Measurements from ENCODE around the gene HMCN1.
"Not testable (repeated sequence)": the region's sequence is repeated elsewhere in the genome, so short reads cannot be mapped to it uniquely, and the experiment has no call there.

The HMCN1 gene

DNA sequence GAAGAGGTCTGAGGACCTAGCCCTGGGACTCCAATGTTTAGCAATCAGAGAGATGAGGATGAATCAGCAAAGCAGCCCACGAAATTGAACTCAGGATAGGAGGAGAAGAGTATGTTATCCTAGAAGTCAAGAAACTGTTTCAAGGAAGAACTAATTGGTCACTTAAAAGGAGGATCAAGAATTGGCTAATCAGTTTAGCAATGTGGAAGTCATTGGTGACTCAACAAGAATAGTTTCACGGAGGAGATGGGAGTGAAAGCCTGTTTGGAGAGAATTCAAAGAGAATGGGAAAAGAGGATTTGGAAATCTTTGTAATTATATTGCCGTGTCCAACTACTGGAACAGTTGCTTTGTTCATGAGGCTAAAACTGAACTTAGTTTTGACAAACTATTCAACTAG, 7.4 kb downstream of the HMCN1 start:
- DNase-seq, result peak; percentile 35

GRCh38 chr1:185742403-185742802, 8.2 kb downstream of the HMCN1 start:
- no peak for DNase-seq

- no peak for DNase-seq
These were observed 11.0 kb downstream of the HMCN1 start for GRCh38 chr1:185745165-185745564.

DNA sequence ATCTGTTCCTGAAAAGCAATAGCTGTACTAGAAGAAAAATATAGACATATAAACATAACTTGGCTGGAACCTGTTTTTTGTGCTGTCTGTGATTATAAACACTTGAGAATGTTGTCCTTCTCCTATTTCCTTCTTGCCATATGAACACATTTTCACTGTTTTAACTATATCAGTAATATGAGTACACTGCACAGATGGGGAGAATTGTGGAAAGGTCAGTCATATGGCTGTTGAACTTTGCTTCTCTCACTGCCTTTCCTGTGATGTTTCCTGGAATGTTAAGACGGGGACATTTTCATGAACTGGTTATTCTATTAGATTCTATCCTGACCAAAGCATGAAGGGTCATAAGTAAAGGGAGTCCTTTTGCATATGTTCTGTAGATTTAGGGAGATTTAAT, 24.9 kb downstream of the HMCN1 start:
- DNase-seq, result no peak

DNA sequence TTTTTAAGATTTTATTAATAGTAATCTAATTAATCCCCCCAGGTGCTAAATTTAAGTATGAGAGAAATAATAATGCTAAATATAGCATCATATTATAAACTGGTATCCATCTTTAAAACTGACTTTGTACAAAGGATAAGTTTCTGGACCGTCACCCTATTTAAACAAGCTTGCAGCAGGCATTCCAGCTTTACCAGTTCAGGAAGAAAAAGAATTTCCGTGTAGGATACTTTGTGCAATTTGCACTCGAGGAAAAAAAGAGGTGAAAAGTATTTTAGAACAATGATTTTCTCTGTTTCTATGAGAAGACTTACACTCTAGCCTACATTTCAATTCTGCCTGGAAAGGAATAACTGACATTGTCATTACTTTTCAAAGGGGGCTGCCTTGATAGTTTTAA, 27.6 kb downstream of the HMCN1 start:
- DNase-seq, result no peak

DNA sequence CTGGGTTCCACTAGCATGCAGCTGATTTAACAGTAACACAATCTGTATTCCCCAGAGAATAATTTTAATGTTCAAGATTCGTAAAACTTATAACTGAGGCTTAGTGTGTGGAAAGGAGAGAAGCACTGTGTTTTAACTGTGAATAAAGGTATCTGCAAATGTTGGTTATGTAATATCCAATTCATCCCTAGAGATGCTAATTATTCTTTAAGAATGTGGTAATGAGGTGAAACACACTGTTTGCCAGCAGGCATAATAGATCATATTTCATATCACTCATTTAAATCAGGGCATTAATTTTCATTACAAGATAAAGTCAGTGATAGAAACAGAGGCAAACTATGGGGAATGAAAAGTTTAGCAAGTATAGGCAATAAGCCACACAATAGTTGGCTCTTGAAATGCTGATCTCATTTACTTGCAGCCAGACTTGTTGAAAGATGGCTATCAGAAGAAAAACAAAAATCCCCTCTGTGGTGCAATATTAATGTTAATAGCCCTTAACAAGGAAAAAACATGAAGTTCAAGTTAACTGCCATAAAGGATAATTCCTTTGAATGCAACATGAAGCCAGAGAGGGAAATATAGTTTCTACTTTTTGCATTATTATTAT, 33.4 kb downstream of the HMCN1 start:
- DNase-seq, result no peak

DNA sequence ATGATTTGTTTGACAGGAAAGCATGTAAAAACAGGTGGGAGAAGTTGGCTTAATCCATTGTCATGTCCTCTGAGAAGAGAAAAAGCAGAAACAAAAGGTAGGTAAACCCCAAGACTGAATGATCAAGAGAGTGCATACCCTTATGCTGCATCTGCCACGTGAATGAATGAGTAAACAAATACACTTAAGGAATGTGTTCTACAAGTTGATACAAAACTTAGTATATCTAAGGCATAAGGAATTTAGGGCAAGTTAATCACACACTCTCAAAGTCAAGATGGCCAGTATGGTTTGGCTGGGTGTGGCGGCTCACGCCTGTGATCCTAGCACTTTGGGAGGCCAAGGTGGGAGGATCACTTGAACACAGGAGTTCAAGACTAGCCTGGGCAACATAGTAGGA, 34.2 kb downstream of the HMCN1 start:
- DNase-seq, result no peak

- DNase-seq, result no peak
These were observed 34.9 kb downstream of the HMCN1 start for GRCh38 chr1:185769136-185769535.

GRCh38 chr1:185774394-185774793, 40.2 kb downstream of the HMCN1 start:
- DNase-seq, result peak; percentile 76

DNA sequence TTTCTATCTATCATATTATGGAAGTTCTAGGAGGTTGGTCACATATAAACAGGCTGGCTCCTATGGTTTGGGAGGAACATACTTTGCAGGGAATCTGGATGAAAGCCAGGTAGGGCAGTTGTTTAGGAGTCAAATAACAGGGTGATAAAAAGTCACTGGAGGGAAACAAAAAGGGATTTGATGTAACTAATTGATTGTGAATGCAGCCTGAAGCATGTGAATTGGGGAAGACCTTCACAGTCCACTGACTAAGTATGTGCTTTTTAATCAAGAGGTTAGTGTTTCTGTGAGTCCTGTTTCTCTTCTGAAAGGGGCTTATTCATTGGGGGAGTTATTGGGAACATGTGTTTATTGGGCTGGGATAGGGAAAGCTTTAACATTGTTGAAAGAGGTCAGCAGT, 41.3 kb downstream of the HMCN1 start:
- DNase-seq, result peak; percentile 41

DNA sequence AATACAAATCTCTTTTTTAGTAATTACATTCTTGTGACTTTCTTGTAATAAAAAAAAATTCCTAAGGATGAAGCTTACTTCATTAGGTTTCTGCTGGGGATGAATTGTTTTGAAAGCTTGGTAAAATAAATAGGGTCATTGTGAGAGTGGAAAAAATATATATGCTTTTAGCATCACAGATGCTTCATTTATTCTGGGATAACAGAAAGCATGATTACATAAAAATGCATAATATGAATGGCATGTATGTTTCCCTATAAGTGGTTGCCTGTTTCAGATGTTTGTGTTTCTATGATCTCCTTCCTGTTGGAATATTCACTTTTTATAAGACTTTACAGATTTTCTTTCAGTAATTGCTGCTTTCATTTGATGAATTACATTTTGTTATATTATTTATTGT, 42.3 kb downstream of the HMCN1 start:
- peak; percentile 52 for DNase-seq

DNA sequence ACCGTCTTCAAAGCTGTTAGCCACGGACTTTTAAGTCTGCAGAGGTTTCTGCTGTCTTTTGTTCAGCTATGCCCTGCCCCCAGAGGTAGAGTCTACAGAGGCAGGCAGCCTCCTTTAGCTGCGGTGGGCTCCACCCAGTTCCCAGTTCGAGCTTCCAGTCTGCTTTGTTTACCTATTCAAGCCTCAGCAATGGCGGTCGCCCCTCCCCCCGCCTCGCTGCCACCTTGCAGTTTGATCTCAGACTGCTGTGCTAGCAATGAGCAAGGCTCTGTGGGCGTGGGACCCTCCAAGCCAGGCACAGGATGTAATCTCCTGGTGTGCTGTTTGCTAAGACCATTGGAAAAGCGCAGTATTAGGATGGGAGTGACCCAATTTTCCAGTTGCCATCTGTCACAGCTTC, 49.7 kb downstream of the HMCN1 start:
- DNase-seq, result not testable (repeated sequence)

- no peak for DNase-seq
These were observed 51.4 kb downstream of the HMCN1 start for GRCh38 chr1:185785586-185785985.

DNA sequence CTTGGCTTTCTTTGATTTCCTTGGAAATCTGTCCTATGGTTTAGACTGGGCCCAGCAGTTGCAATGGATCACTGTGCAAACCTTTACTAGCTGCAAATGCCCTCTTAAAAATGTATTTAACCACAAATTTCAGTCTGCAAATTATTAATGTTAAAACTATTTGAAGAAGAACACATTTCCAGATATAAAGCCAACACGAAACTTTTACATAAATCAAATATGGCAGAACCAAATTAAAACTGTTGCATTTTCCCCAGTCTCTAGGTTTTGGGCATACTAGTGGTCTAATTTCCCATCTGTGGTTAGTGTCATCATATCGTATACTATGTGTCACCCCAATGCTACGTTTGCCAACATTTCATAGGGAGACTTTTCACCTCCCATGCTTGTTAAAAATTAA, 52.3 kb downstream of the HMCN1 start:
- DNase-seq, result peak; percentile 93

DNA sequence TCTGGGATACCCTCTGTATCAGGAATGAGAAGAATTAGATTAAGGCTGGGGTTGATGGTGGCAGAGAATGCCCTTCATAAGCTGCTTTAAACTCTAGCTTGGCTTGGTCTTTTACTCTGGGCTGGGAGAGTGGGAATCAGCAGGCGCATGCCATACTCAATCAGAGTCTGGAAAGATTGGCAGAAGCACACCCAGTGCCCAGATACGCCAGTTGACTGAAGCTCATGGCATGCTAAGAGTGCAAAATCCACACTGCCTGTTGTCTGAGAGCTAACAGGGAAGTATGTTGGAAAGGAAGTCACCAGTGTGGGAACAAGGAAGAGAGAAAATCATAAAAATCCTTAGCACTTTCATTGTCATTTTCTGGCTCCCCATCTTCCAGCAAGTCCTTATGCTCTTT, 53.0 kb downstream of the HMCN1 start:
- no peak for DNase-seq

- no peak for DNase-seq
These were observed 54.2 kb downstream of the HMCN1 start for GRCh38 chr1:185788386-185788785.

DNA sequence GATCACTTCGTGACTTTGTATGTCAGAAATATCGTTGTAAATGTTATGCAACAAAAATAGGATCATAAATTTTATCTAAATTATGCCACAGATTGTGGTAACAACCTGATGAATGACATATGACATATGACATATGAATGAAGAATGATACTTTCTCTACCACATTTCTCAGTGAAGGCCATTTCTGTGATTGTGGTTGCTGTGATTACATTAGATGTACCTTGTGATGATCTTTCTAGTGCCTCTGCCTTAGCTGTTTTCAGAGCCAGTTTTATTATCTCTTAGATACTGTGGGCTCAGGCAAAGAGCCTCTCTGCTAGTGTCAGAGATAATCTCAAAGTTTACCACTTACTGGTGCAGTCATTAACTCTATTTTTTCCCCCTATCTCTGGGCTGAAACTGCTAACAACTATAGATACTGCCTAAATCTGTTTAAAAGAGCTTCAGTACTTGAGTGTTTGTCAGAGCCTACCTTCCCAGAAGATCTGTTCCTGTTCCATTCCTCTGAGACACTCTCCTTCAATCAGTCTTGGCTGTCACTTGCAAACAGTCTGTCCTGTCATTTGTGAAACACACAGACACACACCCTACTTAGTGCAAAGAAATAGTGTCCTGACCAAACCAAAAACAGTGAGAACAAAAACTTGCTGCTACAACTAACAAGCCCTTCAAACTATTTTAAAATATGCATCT, 55.5 kb downstream of the HMCN1 start:
- no peak for DNase-seq

- DNase-seq, result peak; percentile 54
These were observed 56.1 kb downstream of the HMCN1 start for GRCh38 chr1:185790194-185790735.

DNA sequence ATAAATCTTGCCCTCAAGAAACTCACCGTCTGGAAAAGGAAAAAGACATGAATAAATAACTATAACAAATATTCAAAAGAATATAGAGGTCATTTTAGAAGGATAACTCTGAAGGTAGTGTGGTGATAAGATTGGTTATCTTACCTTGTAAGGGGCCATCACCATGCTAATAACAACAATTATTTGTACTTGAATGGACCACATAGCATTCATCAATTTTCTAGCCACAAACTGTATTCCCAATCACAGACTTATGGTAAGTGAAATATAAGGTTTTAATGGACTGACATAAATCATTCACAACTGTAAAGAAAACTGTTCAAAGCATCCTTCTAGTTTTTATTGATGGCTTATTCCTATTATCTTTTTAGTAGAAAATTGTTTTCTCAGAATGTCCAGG, 57.8 kb downstream of the HMCN1 start:
- no peak for DNase-seq

DNA sequence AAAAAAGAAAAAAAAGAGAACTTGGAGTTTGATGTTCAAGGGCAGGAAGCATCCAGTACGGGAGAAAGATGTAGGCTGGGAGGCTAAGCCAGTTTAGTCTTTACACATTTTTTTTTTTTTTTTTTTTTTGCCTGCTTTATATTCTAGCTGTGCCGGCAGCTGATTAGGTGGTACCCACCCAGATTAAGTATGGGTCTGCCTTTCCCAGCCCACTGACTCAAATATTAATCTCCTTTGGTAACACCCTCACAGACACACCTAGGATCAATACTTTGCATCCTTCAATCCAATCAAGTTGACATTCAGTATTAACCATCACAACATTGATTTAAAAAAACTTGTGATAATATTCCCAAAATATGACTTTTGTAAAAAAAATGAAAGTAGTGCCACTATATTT, 60.3 kb downstream of the HMCN1 start:
- not testable (repeated sequence) for DNase-seq

GRCh38 chr1:185795181-185795580, 61.0 kb downstream of the HMCN1 start:
- DNase-seq, result peak; percentile 82

DNA sequence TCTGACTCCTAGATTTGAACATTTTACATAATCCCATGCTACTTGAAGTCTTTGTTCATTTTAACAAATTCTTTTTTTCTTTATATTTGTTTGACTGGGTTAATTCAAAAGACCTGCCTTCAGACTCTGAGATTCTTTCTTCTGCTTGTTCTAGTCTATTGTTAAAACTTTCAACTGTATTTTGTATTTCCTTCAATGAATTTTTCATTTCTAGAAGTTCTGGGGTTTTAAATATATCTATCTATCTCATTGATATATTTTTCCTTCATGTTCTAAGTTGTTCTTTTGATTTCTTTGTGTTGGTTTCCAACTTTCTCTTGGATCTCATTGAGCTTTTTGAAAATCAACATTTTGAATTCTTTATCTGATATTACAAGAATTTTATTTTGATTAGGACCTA, 64.3 kb downstream of the HMCN1 start:
- DNase-seq, result no peak

GRCh38 chr1:185803241-185803640, 69.0 kb downstream of the HMCN1 start:
- DNase-seq, result peak; percentile 61

- peak; percentile 71 for DNase-seq
These were observed 70.0 kb downstream of the HMCN1 start for GRCh38 chr1:185804206-185804605.

Measured in fibroblast of skin of abdomen (primary cell).